HG03460 (cell line): ENCODE measurements around the gene PCDH9.
"Not testable (repeated sequence)": the region's sequence is repeated elsewhere in the genome, so short reads cannot be mapped to it uniquely, and the experiment has no call there.

Experiments used
- ATAC-seq: cut with Tn5 transposase; IDR thresholded peaks from one replicate; pipeline ENCODE4 v1.9.1; 2021; ENCODE audit not compliant: unreplicated experiment

Gene PCDH9

GRCh38 chr13:66323745-66324347, 906.3 kb downstream of the PCDH9 start:
- no peak for ATAC-seq

- ATAC-seq, result no peak
These were observed 907.2 kb downstream of the PCDH9 start for GRCh38 chr13:66322936-66323335.

- no peak for ATAC-seq
These were observed 907.9 kb downstream of the PCDH9 start for GRCh38 chr13:66322193-66322740.

- ATAC-seq, result no peak
These were observed 915.2 kb downstream of the PCDH9 start for GRCh38 chr13:66314911-66315310.

- ATAC-seq, result no peak
These were observed 916.7 kb downstream of the PCDH9 start for GRCh38 chr13:66313413-66313812.

- no peak for ATAC-seq
These were observed 917.6 kb downstream of the PCDH9 start for GRCh38 chr13:66312312-66313087.

- no peak for ATAC-seq
These were observed 924.0 kb downstream of the PCDH9 start for GRCh38 chr13:66305961-66306617.

- ATAC-seq, result no peak
These were observed 928.7 kb downstream of the PCDH9 start for GRCh38 chr13:66301482-66301881.

GRCh38 chr13:66301006-66301405, 929.1 kb downstream of the PCDH9 start:
- no peak for ATAC-seq

GRCh38 chr13:66296875-66297274, 933.3 kb downstream of the PCDH9 start:
- ATAC-seq, result no peak

- ATAC-seq, result no peak
These were observed 933.8 kb downstream of the PCDH9 start for GRCh38 chr13:66296328-66296727.

GRCh38 chr13:66286806-66287205, 943.3 kb downstream of the PCDH9 start:
- not testable (repeated sequence) for ATAC-seq

- no peak for ATAC-seq
These were observed 954.7 kb downstream of the PCDH9 start for GRCh38 chr13:66275416-66275815.

- no peak for ATAC-seq
These were observed 957.1 kb downstream of the PCDH9 start for GRCh38 chr13:66273011-66273410.

- no peak for ATAC-seq
These were observed 963.4 kb downstream of the PCDH9 start for GRCh38 chr13:66266761-66267160.

- ATAC-seq, result no peak
These were observed 963.8 kb downstream of the PCDH9 start for GRCh38 chr13:66266348-66266747.

GRCh38 chr13:66265371-66265770, 964.8 kb downstream of the PCDH9 start:
- ATAC-seq, result no peak

GRCh38 chr13:66264971-66265370, 965.2 kb downstream of the PCDH9 start:
- no peak for ATAC-seq

- no peak for ATAC-seq
These were observed 967.8 kb downstream of the PCDH9 start for GRCh38 chr13:66262330-66262729.

- ATAC-seq, result not testable (repeated sequence)
These were observed 970.7 kb downstream of the PCDH9 start for GRCh38 chr13:66259426-66259825.
